ENCODE measurements around the gene CSF2RB. TPM values are rescaled to one million over a fixed set of nuclear protein-coding genes. Genes with fewer than 3 reads are reported as not detected.

CSF2RB gene
- total RNA-seq, 1 donor from 2014 or later = 152 TPM

DNA sequence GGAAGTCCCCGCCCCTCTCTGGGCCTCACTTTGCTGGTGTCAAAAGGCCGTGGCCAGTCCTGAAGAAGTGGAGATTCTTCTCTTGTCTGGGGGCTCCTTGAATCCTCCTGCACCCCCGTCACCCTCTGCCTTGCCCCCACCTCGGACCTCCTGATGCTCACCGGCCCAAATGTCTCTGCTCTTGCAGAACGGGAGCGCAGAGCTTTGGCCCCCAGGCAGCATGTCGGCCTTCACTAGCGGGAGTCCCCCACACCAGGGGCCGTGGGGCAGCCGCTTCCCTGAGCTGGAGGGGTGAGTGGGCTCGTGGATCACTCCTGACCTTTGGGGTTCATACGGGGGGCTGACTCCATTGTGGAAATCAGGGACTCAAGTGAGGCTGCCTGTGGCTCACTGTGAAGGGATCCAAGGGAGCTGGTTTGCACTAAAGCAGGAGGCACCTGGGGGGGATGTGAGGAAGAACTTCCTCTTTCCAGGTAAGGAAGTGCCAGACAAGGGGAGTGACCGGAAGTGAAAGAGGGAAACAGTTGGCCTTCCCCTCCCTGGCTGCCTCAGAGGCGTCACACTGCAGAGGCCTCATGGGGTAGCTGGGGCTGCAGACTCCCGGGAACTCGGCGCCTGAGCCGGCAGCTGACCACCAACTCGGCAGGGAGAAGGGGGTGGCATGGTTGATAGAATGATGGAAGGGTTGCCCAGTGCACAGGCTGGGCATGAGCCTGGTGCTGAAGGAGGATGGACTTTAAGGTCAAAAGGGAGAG, 23.1 kb downstream of the CSF2RB start:
- Mint-ChIP-seq H3K4me3 (no peak overlapping the region), H3K4me1 (peaks cover 39% of the 10 kb centered on the region), H3K27me3 (no peaks in the 10 kb centered on the region), H3K36me3 (ENCODE audit: low read depth) (peaks cover 62% of the 10 kb centered on the region), H3K9me3 (no peaks in the 10 kb centered on the region), H3K27ac (peak overlapping the region; percentile 83)
- CTCF ChIA-PET = interaction anchor here (0.7 to 1.0 kb wide), 2 partner anchors 80 to 81 kb away, joined by 4 to 5 read pairs; no protein-coding TSS in a partner anchor
- TF ChIP-seq, protein P1, sequence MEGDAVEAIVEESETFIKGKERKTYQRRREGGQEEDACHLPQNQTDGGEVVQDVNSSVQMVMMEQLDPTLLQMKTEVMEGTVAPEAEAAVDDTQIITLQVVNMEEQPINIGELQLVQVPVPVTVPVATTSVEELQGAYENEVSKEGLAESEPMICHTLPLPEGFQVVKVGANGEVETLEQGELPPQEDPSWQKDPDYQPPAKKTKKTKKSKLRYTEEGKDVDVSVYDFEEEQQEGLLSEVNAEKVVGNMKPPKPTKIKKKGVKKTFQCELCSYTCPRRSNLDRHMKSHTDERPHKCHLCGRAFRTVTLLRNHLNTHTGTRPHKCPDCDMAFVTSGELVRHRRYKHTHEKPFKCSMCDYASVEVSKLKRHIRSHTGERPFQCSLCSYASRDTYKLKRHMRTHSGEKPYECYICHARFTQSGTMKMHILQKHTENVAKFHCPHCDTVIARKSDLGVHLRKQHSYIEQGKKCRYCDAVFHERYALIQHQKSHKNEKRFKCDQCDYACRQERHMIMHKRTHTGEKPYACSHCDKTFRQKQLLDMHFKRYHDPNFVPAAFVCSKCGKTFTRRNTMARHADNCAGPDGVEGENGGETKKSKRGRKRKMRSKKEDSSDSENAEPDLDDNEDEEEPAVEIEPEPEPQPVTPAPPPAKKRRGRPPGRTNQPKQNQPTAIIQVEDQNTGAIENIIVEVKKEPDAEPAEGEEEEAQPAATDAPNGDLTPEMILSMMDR (IDR thresholded peaks at IDR 0.05) = no peak
- POLR2A ChIA-PET = interaction anchor here (1.0 to 2.7 kb wide), 3 partner anchors 9 to 76 kb away, joined by 3 to 9 read pairs (median 4); partner anchors contain the start of gene NCF4
- DNase-seq (no peak), ATAC-seq (ENCODE audit: low read depth) (no peak)
- intact Hi-C loops (cut with micrococcal nuclease) = no loop called here

DNA sequence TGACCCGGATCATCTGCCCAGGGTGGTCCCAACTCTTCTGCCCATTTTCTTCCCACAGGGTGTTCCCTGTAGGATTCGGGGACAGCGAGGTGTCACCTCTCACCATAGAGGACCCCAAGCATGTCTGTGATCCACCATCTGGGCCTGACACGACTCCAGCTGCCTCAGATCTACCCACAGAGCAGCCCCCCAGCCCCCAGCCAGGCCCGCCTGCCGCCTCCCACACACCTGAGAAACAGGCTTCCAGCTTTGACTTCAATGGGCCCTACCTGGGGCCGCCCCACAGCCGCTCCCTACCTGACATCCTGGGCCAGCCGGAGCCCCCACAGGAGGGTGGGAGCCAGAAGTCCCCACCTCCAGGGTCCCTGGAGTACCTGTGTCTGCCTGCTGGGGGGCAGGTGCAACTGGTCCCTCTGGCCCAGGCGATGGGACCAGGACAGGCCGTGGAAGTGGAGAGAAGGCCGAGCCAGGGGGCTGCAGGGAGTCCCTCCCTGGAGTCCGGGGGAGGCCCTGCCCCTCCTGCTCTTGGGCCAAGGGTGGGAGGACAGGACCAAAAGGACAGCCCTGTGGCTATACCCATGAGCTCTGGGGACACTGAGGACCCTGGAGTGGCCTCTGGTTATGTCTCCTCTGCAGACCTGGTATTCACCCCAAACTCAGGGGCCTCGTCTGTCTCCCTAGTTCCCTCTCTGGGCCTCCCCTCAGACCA, 24.0 kb downstream of the CSF2RB start:
- Mint-ChIP-seq H3K27ac (peak overlapping the region; percentile 83), H3K4me1 (peaks cover 48% of the 10 kb centered on the region), H3K9me3 (no peaks in the 10 kb centered on the region), H3K4me3 (no peak overlapping the region), H3K36me3 (ENCODE audit: low read depth) (peaks cover 54% of the 10 kb centered on the region), H3K27me3 (no peaks in the 10 kb centered on the region)
- ATAC-seq (ENCODE audit: low read depth) = no peak
- TF ChIP-seq, protein P1 (IDR thresholded peaks at IDR 0.05) = no peak
- DNase-seq = no peak
- POLR2A ChIA-PET = interaction anchor here (0.6 to 2.7 kb wide), 3 partner anchors 19 to 77 kb away, joined by 3 to 9 read pairs (median 4); partner anchors contain the start of gene NCF4
- CTCF ChIA-PET = interaction anchor here (1.0 to 1.3 kb wide), 2 partner anchors 81 to 82 kb away, joined by 3 to 5 read pairs; no protein-coding TSS in a partner anchor
- intact Hi-C loops (cut with micrococcal nuclease) = no loop called here

DNA sequence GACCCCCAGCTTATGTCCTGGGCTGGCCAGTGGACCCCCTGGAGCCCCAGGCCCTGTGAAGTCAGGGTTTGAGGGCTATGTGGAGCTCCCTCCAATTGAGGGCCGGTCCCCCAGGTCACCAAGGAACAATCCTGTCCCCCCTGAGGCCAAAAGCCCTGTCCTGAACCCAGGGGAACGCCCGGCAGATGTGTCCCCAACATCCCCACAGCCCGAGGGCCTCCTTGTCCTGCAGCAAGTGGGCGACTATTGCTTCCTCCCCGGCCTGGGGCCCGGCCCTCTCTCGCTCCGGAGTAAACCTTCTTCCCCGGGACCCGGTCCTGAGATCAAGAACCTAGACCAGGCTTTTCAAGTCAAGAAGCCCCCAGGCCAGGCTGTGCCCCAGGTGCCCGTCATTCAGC, 24.6 kb downstream of the CSF2RB start:
- Mint-ChIP-seq H3K4me1 (peaks cover 53% of the 10 kb centered on the region), H3K27me3 (no peaks in the 10 kb centered on the region), H3K9me3 (no peaks in the 10 kb centered on the region), H3K27ac (no peak overlapping the region), H3K4me3 (no peak overlapping the region), H3K36me3 (ENCODE audit: low read depth) (peaks cover 48% of the 10 kb centered on the region)
- ATAC-seq (ENCODE audit: low read depth) (no peak), DNase-seq (no peak)
- ChIA-PET CTCF (interaction anchor here (1.3 kb wide), 1 partner anchor 82 kb away, joined by 3 read pairs; no protein-coding TSS in a partner anchor), POLR2A (interaction anchor here (1.0 to 1.4 kb wide), 2 partner anchors 19 to 40 kb away, joined by 3 read pairs; no protein-coding TSS in a partner anchor)
- intact Hi-C loops (cut with micrococcal nuclease) = no loop called here
- TF ChIP-seq, protein P1 (IDR thresholded peaks at IDR 0.05) = no peak

DNA sequence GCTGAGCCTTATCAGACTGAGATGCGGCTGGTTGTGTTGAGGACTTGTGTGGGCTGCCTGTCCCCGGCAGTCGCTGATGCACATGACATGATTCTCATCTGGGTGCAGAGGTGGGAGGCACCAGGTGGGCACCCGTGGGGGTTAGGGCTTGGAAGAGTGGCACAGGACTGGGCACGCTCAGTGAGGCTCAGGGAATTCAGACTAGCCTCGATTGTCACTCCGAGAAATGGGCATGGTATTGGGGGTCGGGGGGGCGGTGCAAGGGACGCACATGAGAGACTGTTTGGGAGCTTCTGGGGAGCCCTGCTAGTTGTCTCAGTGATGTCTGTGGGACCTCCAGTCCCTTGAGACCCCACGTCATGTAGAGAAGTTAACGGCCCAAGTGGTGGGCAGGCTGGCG, 25.5 kb downstream of the CSF2RB start:
- TF ChIP-seq, protein P1 (IDR thresholded peaks at IDR 0.05) = no peak
- intact Hi-C loops (cut with micrococcal nuclease) = no loop called here
- Mint-ChIP-seq H3K27me3 (no peaks in the 10 kb centered on the region), H3K36me3 (ENCODE audit: low read depth) (peaks cover 44% of the 10 kb centered on the region), H3K4me3 (no peak overlapping the region), H3K27ac (peak overlapping the region; percentile 8), H3K4me1 (peaks cover 61% of the 10 kb centered on the region), H3K9me3 (no peaks in the 10 kb centered on the region)
- ATAC-seq (ENCODE audit: low read depth) (no peak), DNase-seq (no peak)
- CTCF ChIA-PET = interaction anchor here (1.3 kb wide), 1 partner anchor 83 kb away, joined by 3 read pairs; no protein-coding TSS in a partner anchor
- POLR2A ChIA-PET = interaction anchor here (1.4 kb wide), 1 partner anchor 39 kb away, joined by 3 read pairs; no protein-coding TSS in a partner anchor

Data from activated B cell treated with CpG ODN at 0.5 μM for 24 hours (primary cell).